ENCODE measurements around the gene DDO.

Gene DDO

GRCh38 chr6:110419028-110419739 lies 3.8 kb upstream of the DDO start:
- no peak for DNase-seq (ENCODE audit: low read depth in 2 of 2)

GRCh38 chr6:110418594-110418993 lies 3.2 kb upstream of the DDO start:
- no peak for DNase-seq (ENCODE audit: low read depth in 2 of 2)

GRCh38 chr6:110414669-110415068 lies 706 bp downstream of the DDO start:
- no peak for DNase-seq (ENCODE audit: low read depth in 2 of 2)

- DNase-seq (ENCODE audit: low read depth in 2 of 2): no peak
Measured at GRCh38 chr6:110412360-110412759, 3.0 kb downstream of the DDO start.

GRCh38 chr6:110410511-110410910 lies 4.9 kb downstream of the DDO start:
- DNase-seq (ENCODE audit: low read depth in 2 of 2): no peak

- DNase-seq (ENCODE audit: low read depth in 2 of 2): no peak
Measured at GRCh38 chr6:110409794-110410193, 5.6 kb downstream of the DDO start.

GRCh38 chr6:110408901-110409300 lies 6.5 kb downstream of the DDO start:
- no peak for DNase-seq (ENCODE audit: low read depth in 2 of 2)

GRCh38 chr6:110404607-110405006 lies 10.8 kb downstream of the DDO start:
- DNase-seq (ENCODE audit: low read depth in 2 of 2): no peak

GRCh38 chr6:110401585-110402176 lies 13.7 kb downstream of the DDO start:
- DNase-seq (ENCODE audit: low read depth in 2 of 2): no peak

- DNase-seq (ENCODE audit: low read depth in 2 of 2): no peak
Measured at GRCh38 chr6:110400208-110400607, 15.2 kb downstream of the DDO start.

GRCh38 chr6:110399219-110400071 lies 15.9 kb downstream of the DDO start:
- no peak for DNase-seq (ENCODE audit: low read depth in 2 of 2)

- no peak for DNase-seq (ENCODE audit: low read depth in 2 of 2)
Measured at GRCh38 chr6:110398778-110399177, 16.6 kb downstream of the DDO start.

- DNase-seq (ENCODE audit: low read depth in 2 of 2): no peak
Measured at GRCh38 chr6:110395221-110395620, 20.2 kb downstream of the DDO start.

- no peak for DNase-seq (ENCODE audit: low read depth in 2 of 2)
Measured at GRCh38 chr6:110394409-110394808, 21.0 kb downstream of the DDO start.

GRCh38 chr6:110392727-110393126 lies 22.6 kb downstream of the DDO start:
- DNase-seq (ENCODE audit: low read depth in 2 of 2): no peak

- no peak for DNase-seq (ENCODE audit: low read depth in 2 of 2)
Measured at GRCh38 chr6:110390404-110390803, 25.0 kb downstream of the DDO start.

GRCh38 chr6:110389689-110390382 lies 25.5 kb downstream of the DDO start:
- no peak for DNase-seq (ENCODE audit: low read depth in 2 of 2)

GRCh38 chr6:110387986-110388385 lies 27.4 kb downstream of the DDO start:
- no peak for DNase-seq (ENCODE audit: low read depth in 2 of 2)

GRCh38 chr6:110385458-110385863 lies 29.9 kb downstream of the DDO start:
- DNase-seq (ENCODE audit: low read depth in 2 of 2): no peak

- no peak for DNase-seq (ENCODE audit: low read depth in 2 of 2)
Measured at GRCh38 chr6:110378552-110378951, 36.8 kb downstream of the DDO start.

GRCh38 chr6:110369066-110369465 lies 46.3 kb downstream of the DDO start:
- no peak for DNase-seq (ENCODE audit: low read depth in 2 of 2)

GRCh38 chr6:110368284-110368683 lies 47.1 kb downstream of the DDO start:
- DNase-seq (ENCODE audit: low read depth in 2 of 2): no peak

Measured in activated CD8-positive, alpha-beta memory T cell treated with anti-CD3 and anti-CD28 coated beads for 4 hours (primary cell).